Measurements from ENCODE around the gene SPG11. TPM values are rescaled to one million over a fixed set of nuclear protein-coding genes. Genes with fewer than 3 reads are reported as not detected.
A peak's percentile ranks its signal among the peaks of the same experiment; 100 is the strongest.
"Not testable (repeated sequence)": the region's sequence is repeated elsewhere in the genome, so short reads cannot be mapped to it uniquely, and the experiment has no call there.

The SPG11 gene
- total RNA-seq, 1 donor from 2014 or later, result 161 TPM

DNA sequence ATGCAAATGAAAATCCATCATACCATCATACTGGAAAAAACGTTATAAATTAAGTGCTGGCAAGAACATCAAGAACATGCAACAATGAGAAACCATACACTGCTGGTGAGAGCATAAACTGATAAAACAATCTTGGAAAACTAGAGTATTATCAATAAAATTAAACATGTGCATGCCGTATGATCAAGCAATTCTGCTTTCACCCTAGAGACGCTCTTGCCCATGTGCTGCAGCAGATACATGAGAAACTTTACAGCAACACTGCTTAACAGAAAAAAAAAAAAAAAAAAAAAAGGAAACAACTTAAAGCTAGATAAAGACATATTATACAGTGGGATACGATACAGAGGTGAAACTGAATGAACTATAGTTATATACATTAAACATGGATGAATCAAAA, 21.8 kb downstream of the SPG11 start:
- TF ChIP-seq, protein P1, sequence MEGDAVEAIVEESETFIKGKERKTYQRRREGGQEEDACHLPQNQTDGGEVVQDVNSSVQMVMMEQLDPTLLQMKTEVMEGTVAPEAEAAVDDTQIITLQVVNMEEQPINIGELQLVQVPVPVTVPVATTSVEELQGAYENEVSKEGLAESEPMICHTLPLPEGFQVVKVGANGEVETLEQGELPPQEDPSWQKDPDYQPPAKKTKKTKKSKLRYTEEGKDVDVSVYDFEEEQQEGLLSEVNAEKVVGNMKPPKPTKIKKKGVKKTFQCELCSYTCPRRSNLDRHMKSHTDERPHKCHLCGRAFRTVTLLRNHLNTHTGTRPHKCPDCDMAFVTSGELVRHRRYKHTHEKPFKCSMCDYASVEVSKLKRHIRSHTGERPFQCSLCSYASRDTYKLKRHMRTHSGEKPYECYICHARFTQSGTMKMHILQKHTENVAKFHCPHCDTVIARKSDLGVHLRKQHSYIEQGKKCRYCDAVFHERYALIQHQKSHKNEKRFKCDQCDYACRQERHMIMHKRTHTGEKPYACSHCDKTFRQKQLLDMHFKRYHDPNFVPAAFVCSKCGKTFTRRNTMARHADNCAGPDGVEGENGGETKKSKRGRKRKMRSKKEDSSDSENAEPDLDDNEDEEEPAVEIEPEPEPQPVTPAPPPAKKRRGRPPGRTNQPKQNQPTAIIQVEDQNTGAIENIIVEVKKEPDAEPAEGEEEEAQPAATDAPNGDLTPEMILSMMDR (IDR thresholded peaks at IDR 0.05), result no peak
- POLR2A ChIA-PET, result interaction anchor here (1.0 kb wide), 1 partner anchor 21 kb away, joined by 4 read pairs; no protein-coding TSS in a partner anchor
- Mint-ChIP-seq H3K4me3 (no peak overlapping the region), H3K4me1 (peaks cover 31% of the 10 kb centered on the region), H3K27ac (no peak overlapping the region), H3K27me3 (no peaks in the 10 kb centered on the region), H3K36me3 (ENCODE audit: low read depth) (peaks cover 67% of the 10 kb centered on the region), H3K9me3 (peaks cover 3% of the 10 kb centered on the region)
- ATAC-seq (ENCODE audit: low read depth) (no peak), DNase-seq (no peak)
- CTCF ChIA-PET, result no interaction called here
- intact Hi-C loops (cut with micrococcal nuclease), result loop anchor here (2.0 kb wide), 1 partner anchor 17 kb away; no protein-coding TSS in a partner anchor

GRCh38 chr15:44636976-44637375, 26.5 kb downstream of the SPG11 start:
- ChIA-PET POLR2A (no interaction called here), CTCF (interaction anchor here (0.7 to 1.6 kb wide), 3 partner anchors 100 to 191 kb away, joined by 4 read pairs; partner anchors contain the start of gene TRIM69)
- Mint-ChIP-seq H3K4me3 (no peak overlapping the region), H3K36me3 (ENCODE audit: low read depth) (peaks cover 66% of the 10 kb centered on the region), H3K27ac (no peak overlapping the region), H3K9me3 (no peaks in the 10 kb centered on the region), H3K4me1 (peaks cover 10% of the 10 kb centered on the region), H3K27me3 (no peaks in the 10 kb centered on the region)
- intact Hi-C loops (cut with micrococcal nuclease), result loop anchor here (5.0 kb wide), 1 partner anchor 35 kb away; no protein-coding TSS in a partner anchor
- DNase-seq (no peak), ATAC-seq (ENCODE audit: low read depth) (no peak)
- TF ChIP-seq, protein P1 (IDR thresholded peaks at IDR 0.05), result no peak

DNA sequence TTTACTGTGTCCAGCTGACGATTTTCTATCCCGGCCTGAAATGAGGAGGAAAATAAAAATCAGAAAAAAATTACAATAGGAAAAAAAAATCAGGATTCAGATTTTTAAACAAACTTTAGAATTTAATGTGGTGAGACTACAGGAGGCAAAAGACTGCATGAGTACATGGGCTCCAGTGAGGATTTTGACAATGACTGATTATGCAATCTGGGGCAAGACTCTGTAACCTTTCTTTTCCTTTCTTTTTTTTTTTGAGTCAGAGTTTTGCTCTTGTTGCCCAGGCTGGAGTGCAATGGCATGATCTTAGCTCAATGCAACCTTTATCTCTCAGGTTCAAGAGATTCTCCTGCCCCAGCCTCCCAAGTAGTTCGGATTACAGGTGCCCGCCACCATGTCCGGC, 29.9 kb downstream of the SPG11 start:
- TF ChIP-seq, protein P1 (IDR thresholded peaks at IDR 0.05), result no peak
- H3K4me3 Mint-ChIP-seq, result peak overlapping the region; percentile 35

GRCh38 chr15:44625286-44625685, 38.2 kb downstream of the SPG11 start:
- H3K27me3 Mint-ChIP-seq, DNase-seq, H3K9me3 Mint-ChIP-seq, POLR2A ChIA-PET, H3K4me3 Mint-ChIP-seq, H3K4me1 Mint-ChIP-seq: not testable (repeated sequence)
- peak; percentile 42 for ATAC-seq (ENCODE audit: low read depth)
- intact Hi-C loops (cut with micrococcal nuclease), result loop anchor here (5.0 kb wide), 1 partner anchor 37 kb away; the partner anchor contains the start of gene SPG11
- CTCF ChIA-PET, result interaction anchor here (1.3 kb wide), 1 partner anchor 111 kb away, joined by 4 read pairs; the partner anchor contains the start of gene TRIM69
- Mint-ChIP-seq H3K36me3 (ENCODE audit: low read depth) (peaks cover 93% of the 10 kb centered on the region), H3K27ac (peak overlapping the region; percentile 59)

More for the DNA sequence above, 29.9 kb downstream of the SPG11 start:
- ChIA-PET CTCF (no interaction called here), POLR2A (interaction anchor here (0.6 to 0.9 kb wide), 2 partner anchors 29 to 104 kb away, joined by 3 to 6 read pairs; no protein-coding TSS in a partner anchor)
- DNase-seq (no peak), ATAC-seq (ENCODE audit: low read depth) (no peak)
- Mint-ChIP-seq H3K36me3 (ENCODE audit: low read depth) (peaks cover 72% of the 10 kb centered on the region), H3K9me3 (no peaks in the 10 kb centered on the region), H3K27ac (peak overlapping the region; percentile 82), H3K27me3 (no peaks in the 10 kb centered on the region), H3K4me1 (peaks cover 8% of the 10 kb centered on the region)
- intact Hi-C loops (cut with micrococcal nuclease), result loop anchor here (2.0 kb wide), 1 partner anchor 19 kb away; no protein-coding TSS in a partner anchor

DNA sequence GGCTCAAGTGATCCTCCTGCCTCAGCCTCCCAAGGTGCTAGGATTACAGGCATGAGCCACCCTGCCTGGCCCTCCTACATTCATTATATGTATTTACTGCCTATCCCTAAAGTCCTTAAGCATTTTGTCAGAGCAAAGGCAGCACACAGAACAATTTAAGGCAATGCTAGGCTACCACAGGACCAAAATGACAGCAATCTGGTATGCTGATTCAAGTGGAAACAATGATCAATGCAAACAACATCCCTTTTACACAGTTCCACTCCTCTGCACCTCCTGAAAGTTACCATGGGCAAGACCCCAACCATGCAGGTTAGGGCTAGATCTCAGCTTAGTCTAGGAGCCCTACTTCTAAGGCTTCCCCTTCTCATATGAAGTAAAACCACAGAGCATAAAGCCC, 40.3 kb downstream of the SPG11 start:
- CTCF ChIA-PET, result no interaction called here

More for the DNA sequence above, 40.3 kb downstream of the SPG11 start:
- H3K4me1 Mint-ChIP-seq, result peaks cover 4% of the 10 kb centered on the region
- POLR2A ChIA-PET, result interaction anchor here (1.1 kb wide), 1 partner anchor 112 kb away, joined by 3 read pairs; no protein-coding TSS in a partner anchor
- peaks cover 91% of the 10 kb centered on the region for H3K36me3 Mint-ChIP-seq (ENCODE audit: low read depth)
- intact Hi-C loops (cut with micrococcal nuclease), result no loop called here
- no peaks in the 10 kb centered on the region for H3K27me3 Mint-ChIP-seq
- H3K4me3 Mint-ChIP-seq, result no peak overlapping the region
- ATAC-seq (ENCODE audit: low read depth) (no peak), DNase-seq (no peak)
- TF ChIP-seq, protein P1 (IDR thresholded peaks at IDR 0.05), result no peak
- H3K27ac Mint-ChIP-seq, result no peak overlapping the region
- H3K9me3 Mint-ChIP-seq, result peaks cover 2% of the 10 kb centered on the region
